Measurements from ENCODE around the gene TRAF4.
A peak's percentile ranks its signal among the peaks of the same experiment; 100 is the strongest.

The TRAF4 gene

GRCh38 chr17:28726226-28726626, 17.6 kb upstream of the TRAF4 start, which contains the start of gene TLCD1:
Gene TLCD1, minus strand, starts transcription at chr17:28726233. Its CDS starts 136 bp downstream, at chr17:28726097.
- H3K4me3 ChIP-seq (replicated peaks in 1 of 2; ENCODE audit: low read depth in 2 of 2, low read length in 2 of 2): peak within 1 kb of the TSS; percentile 74 to 83
- TF ChIP-seq, protein P1, sequence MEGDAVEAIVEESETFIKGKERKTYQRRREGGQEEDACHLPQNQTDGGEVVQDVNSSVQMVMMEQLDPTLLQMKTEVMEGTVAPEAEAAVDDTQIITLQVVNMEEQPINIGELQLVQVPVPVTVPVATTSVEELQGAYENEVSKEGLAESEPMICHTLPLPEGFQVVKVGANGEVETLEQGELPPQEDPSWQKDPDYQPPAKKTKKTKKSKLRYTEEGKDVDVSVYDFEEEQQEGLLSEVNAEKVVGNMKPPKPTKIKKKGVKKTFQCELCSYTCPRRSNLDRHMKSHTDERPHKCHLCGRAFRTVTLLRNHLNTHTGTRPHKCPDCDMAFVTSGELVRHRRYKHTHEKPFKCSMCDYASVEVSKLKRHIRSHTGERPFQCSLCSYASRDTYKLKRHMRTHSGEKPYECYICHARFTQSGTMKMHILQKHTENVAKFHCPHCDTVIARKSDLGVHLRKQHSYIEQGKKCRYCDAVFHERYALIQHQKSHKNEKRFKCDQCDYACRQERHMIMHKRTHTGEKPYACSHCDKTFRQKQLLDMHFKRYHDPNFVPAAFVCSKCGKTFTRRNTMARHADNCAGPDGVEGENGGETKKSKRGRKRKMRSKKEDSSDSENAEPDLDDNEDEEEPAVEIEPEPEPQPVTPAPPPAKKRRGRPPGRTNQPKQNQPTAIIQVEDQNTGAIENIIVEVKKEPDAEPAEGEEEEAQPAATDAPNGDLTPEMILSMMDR (IDR thresholded peaks at IDR 0.05; ENCODE audit: low read depth, low read length): no peak
- DNase-seq (ENCODE audit: low read depth in 2 of 2): peak; percentile 55 to 57

GRCh38 chr17:28726627-28727491, 17.0 kb upstream of the TRAF4 start:
- TF ChIP-seq, protein P1 (IDR thresholded peaks at IDR 0.05; ENCODE audit: low read depth, low read length): peak; percentile 99
- DNase-seq (ENCODE audit: low read depth in 2 of 2): peak; percentile 93 to 95
- peak overlapping the region; percentile 74 to 83 for H3K4me3 ChIP-seq (replicated peaks in 1 of 2; ENCODE audit: low read depth in 2 of 2, low read length in 2 of 2)

DNA sequence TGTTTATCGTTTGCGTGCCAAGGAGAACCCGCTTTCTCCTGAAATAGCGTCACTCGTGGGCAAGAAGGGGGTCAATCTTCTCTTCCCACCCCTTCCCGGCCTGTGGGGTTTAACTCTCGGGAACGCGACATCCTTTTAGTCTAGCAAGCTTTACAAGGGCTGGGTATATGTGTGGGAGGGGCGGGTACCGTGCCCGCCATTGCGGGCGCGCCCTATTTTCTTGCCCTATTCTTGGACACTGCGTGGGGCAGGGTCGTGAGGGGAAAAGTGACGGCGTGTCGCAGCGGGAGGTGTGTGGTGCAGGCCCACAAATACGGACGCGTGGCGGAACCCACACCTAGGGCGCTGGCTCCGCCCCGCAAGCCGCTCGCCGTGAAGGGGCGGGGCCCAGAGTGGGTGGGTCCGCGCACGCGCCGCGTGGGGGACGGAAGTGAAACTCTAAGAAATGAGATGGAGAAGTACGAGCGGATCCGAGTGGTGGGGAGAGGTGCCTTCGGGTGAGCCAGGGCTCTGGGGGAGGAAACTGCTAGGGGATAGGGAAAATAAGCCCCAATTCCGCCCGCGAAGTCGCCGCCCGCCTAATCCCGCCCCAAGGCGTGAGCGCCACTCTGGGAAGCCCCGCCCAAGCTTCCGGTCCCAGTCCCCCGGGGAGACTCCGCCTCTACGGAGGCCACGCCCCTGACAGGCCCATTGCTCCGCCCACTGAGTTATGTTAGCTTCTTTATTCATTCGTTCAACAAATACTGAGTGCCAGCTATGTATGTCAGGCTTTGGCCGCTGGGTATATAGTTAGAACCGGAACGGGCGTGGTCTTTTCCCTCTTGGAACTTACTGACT, 15.2 kb upstream of the TRAF4 start, which contains the start of gene NEK8:
Gene NEK8 (plus strand): TSS at position 425 of the 837 bp plus-strand sequence. CDS start 26 bp downstream, at position 451.
- peak; percentile 95 to 96 for DNase-seq (ENCODE audit: low read depth in 2 of 2)
- H3K4me3 ChIP-seq (replicated peaks in 1 of 2; ENCODE audit: low read depth in 2 of 2, low read length in 2 of 2): peak within 1 kb of the TSS; percentile 74 to 86
- TF ChIP-seq, protein P1 (IDR thresholded peaks at IDR 0.05; ENCODE audit: low read depth, low read length): no peak

- no peak overlapping the region for H3K4me3 ChIP-seq (replicated peaks in 1 of 2; ENCODE audit: low read depth in 2 of 2, low read length in 2 of 2)
- TF ChIP-seq, protein P1 (IDR thresholded peaks at IDR 0.05; ENCODE audit: low read depth, low read length): no peak
- DNase-seq (ENCODE audit: low read depth in 2 of 2): no peak
Measured at GRCh38 chr17:28729950-28730330, 13.9 kb upstream of the TRAF4 start.

- no peak for DNase-seq (ENCODE audit: low read depth in 2 of 2)
- TF ChIP-seq, protein P1 (IDR thresholded peaks at IDR 0.05; ENCODE audit: low read depth, low read length): no peak
- H3K4me3 ChIP-seq (replicated peaks in 1 of 2; ENCODE audit: low read depth in 2 of 2, low read length in 2 of 2): no peak overlapping the region
Measured at GRCh38 chr17:28733346-28733745, 10.5 kb upstream of the TRAF4 start.

DNA sequence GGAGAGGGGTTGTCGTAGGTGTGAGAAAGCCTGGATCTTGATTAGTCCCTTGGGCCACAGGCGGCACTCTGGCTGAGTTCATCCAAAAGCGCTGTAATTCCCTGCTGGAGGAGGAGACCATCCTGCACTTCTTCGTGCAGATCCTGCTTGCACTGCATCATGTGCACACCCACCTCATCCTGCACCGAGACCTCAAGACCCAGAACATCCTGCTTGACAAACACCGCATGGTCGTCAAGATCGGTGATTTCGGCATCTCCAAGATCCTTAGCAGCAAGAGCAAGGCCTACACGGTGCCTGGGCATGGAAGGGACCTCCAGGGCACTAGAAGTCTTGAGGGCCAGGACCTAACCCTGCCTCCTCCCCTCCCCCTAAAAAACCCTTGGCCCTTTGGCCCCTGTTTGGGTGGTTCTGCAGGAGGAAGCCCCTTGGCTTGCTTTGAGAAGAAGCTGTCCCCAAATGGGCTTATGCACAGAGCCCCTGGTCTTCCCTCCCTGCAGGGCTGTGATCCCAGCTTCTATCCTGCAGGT, 9.0 kb upstream of the TRAF4 start:
- DNase-seq (ENCODE audit: low read depth in 2 of 2): no peak
- no peak overlapping the region for H3K4me3 ChIP-seq (replicated peaks in 1 of 2; ENCODE audit: low read depth in 2 of 2, low read length in 2 of 2)
- TF ChIP-seq, protein P1 (IDR thresholded peaks at IDR 0.05; ENCODE audit: low read depth, low read length): no peak

Measured in cardiac fibroblast (primary cell).